A673 (cell line): Measurements from ENCODE around the gene ADAMTSL3.

Experiments
- CTCF ChIP-seq: fragments of 300-800, 200-600 bp; sonication (generic); conservative IDR thresholded peaks from 2 replicates; pipeline ENCODE4 v1.5.1; 2017; ENCODE audit warnings: low read depth, mild to moderate bottlenecking, antibody characterized with exemption, low read length, moderate library complexity, mixed read lengths
- EZH2 ChIP-seq: fragments of 200-600 bp; sonication (generic); IDR thresholded peaks from 2 replicates; pipeline ENCODE4 v1.6.1; 2017; ENCODE audit warnings: borderline replicate concordance, low read depth, mild to moderate bottlenecking, mixed read lengths, antibody characterized with exemption, low read length; ENCODE audit not compliant: poor library complexity, severe bottlenecking

- TF ChIP-seq EZH2: no peak
- TF ChIP-seq CTCF: no peak
Observed at GRCh38 chr15:83643201-83643600, 10.7 kb upstream of the ADAMTSL3 start.
